GM12878 (cell line): Measurements from ENCODE around the gene SEMA3B. TPM values are rescaled to one million over a fixed set of nuclear protein-coding genes. Genes with fewer than 3 reads are reported as not detected.

ENCODE experiments used
- ATAC-seq: fragments of 200-7000 bp; cut with Tn5 transposase; 3 replicates; pipeline ENCODE4 v1.9.1; 2020; ENCODE audit warnings: mild to moderate bottlenecking, moderate library complexity
- BruUV-seq: library from RNA; stranded (reverse); fragments of 400-500 nt; replicated peaks from 2 replicates; lab custom pipeline; 2021; lab: Mats Ljungman, UMichigan
- CTCF ChIA-PET: fragments of 300-600 bp; sonication (Branson Sonifier 250); formaldehyde crosslinking; extraction: SDS; loops from one replicate; lab custom pipeline; 2021; ENCODE audit warnings: inconsistent platforms; lab: Yijun Ruan, JAX
- POLR2A ChIA-PET: fragments of 350-600 bp; formaldehyde crosslinking; extraction: SDS; loops from one replicate; lab custom pipeline; 2021; ENCODE audit warnings: inconsistent platforms; lab: Charles Lee
- RAD21 ChIA-PET: fragments of 300-600 bp; sonication (Branson Sonifier 250); formaldehyde crosslinking; loops from one replicate; lab custom pipeline; 2023; ENCODE audit warnings: antibody characterized with exemption; ENCODE audit not compliant: unreplicated experiment; lab: Charles Lee
- SMC1A ChIA-PET: fragments of 300-600 bp; sonication (Branson Sonifier 250); formaldehyde crosslinking; loops from one replicate; lab custom pipeline; 2023; ENCODE audit not compliant: unreplicated experiment, uncharacterized antibody; lab: Charles Lee
- DNase-seq: peaks from one replicate; pipeline ENCODE4 v3.0.0-alpha.2; 2011; ENCODE audit warnings: low read depth, low spot score
- FAIRE-seq: peaks from 3 replicates; lab custom pipeline; 2011; peaks lifted over from hg19 to GRCh38; lab: Jason Lieb, UNC
- H2AFZ ChIP-seq: 2 replicates; pipeline ENCODE4 v1.6.0; 2011; ENCODE audit warnings: low read depth, low read length, control low read depth; ENCODE audit not compliant: control insufficient read depth
- H3K27ac ChIP-seq: 2 replicates; pipeline ENCODE4 v1.5.1; 2011; ENCODE audit warnings: control low read depth; ENCODE audit not compliant: control insufficient read depth, insufficient read depth
- H3K27me3 ChIP-seq, 2 experiments: replicated peaks in 1 of 2; 2 replicates each; pipeline versions ENCODE4 v1.6.0 to v1.6.1; 2011; ENCODE audit warnings: low read length in 1 of 2; ENCODE audit not compliant: control insufficient read depth in 2 of 2, insufficient read depth in 2 of 2
- H3K36me3 ChIP-seq, 2 experiments: 2 replicates each; pipeline ENCODE4 v1.5.1; 2011; ENCODE audit warnings: low read length in 1 of 2; ENCODE audit not compliant: control insufficient read depth in 2 of 2, insufficient read depth in 2 of 2
- H3K4me1 ChIP-seq: 2 replicates; pipeline ENCODE4 v1.6.1; 2011; ENCODE audit warnings: mild to moderate bottlenecking, low read length, moderate library complexity, mixed read lengths; ENCODE audit not compliant: control insufficient read depth, insufficient read depth
- H3K4me2 ChIP-seq: 2 replicates; pipeline ENCODE4 v1.6.0; 2011; ENCODE audit warnings: control low read depth; ENCODE audit not compliant: control insufficient read depth, insufficient read depth
- H3K4me3 ChIP-seq: fragments of 200-600 bp; sonication (generic); 2 replicates; pipeline ENCODE4 v1.5.1; 2016
- H3K79me2 ChIP-seq: 2 replicates; pipeline ENCODE4 v1.6.0; 2011; ENCODE audit warnings: low read length; ENCODE audit not compliant: control insufficient read depth, insufficient read depth
- H3K9ac ChIP-seq: 2 replicates; pipeline ENCODE4 v1.8.0; 2011; ENCODE audit warnings: low read length, control low read depth, mixed read lengths; ENCODE audit not compliant: control insufficient read depth, insufficient read depth
- H3K9me3 ChIP-seq: replicated peaks from 3 replicates; pipeline ENCODE4 v1.5.1; 2011; ENCODE audit warnings: mild to moderate bottlenecking, low read length; ENCODE audit not compliant: control insufficient read depth, insufficient read depth
- H4K20me1 ChIP-seq: 2 replicates; pipeline ENCODE4 v1.6.0; 2011; ENCODE audit not compliant: control insufficient read depth, insufficient read depth
- ESRRA ChIP-seq: IDR thresholded peaks from 2 replicates; pipeline ENCODE4 v1.6.1; 2012; ENCODE audit warnings: mild to moderate bottlenecking, low read length, improper control_type of control experiment
- ETV6 ChIP-seq, 2 experiments: fragments of 450-650 bp in 1 of 2; IDR thresholded peaks in 1 of 2; conservative IDR thresholded peaks in 1 of 2; 2 replicates each; pipeline ENCODE4 v1.6.1; 2014; ENCODE audit warnings: antibody characterized with exemption in 1 of 2, borderline replicate concordance in 1 of 2, low read depth in 1 of 2, mild to moderate bottlenecking in 1 of 2, moderate library complexity in 1 of 2
- NBN ChIP-seq: fragments of 450-650 bp; IDR thresholded peaks from 2 replicates; pipeline ENCODE4 v1.6.1; 2016
- NR2C2 ChIP-seq: IDR thresholded peaks from 2 replicates; pipeline ENCODE4 v1.6.1; 2011; ENCODE audit warnings: borderline replicate concordance, low read depth; ENCODE audit not compliant: control insufficient read depth, insufficient read length
- ZSCAN29 ChIP-seq: fragments of 450-650 bp; IDR thresholded peaks from 2 replicates; pipeline ENCODE4 v1.6.1; 2017; ENCODE audit warnings: mild to moderate bottlenecking, moderate library complexity
- WGBS: methylation state at CpG from one replicate; pipeline ENCODE4 v1.1.6; 2016; ENCODE audit warnings: low lambda C conversion rate; ENCODE audit not compliant: insufficient replicate concordance, insufficient coverage; ENCODE audit errors: missing lambda C conversion rate; 5-methylcytosine and 5-hydroxymethylcytosine counted together
- in situ Hi-C: fragments of 300-500 bp; cut with MboI; formaldehyde crosslinking; loops from 9 replicates; pipeline ENCODE4 v1.14.3; 2018; ENCODE audit warnings: mixed read lengths
- intact Hi-C: fragments of 100-400 bp; cut with micrococcal nuclease; formaldehyde crosslinking; loops from one replicate; pipeline ENCODE4 v1.14.2; 2022; ENCODE audit not compliant: unreplicated experiment
- polyA plus RNA-seq, 11 experiments: library from polyadenylated mRNA; depleted of rRNA in 4 of 11; unstranded in 6 of 11; stranded (reverse) in 5 of 11; fragments of >200 nt; fragmentation: Nextera tagmentation in 4 of 11; fragmentation: Illumina TruSeq in 1 of 11; extraction: Ambion mirVana in 4 of 11; extraction: Trizol in 1 of 11; gene quantifications; 1 replicate in 1 of 11; 2 replicates in 10 of 11; pipeline versions ENCODE4 v1.2.1 to v1.2.3, GENCODE V29; 2011 to 2016; ENCODE audit warnings: inconsistent platforms in 2 of 11, missing spikeins in 2 of 11, low read depth in 1 of 11
- total RNA-seq, 4 experiments: library from RNA; depleted of rRNA in 3 of 4; stranded (reverse); fragments of >200 nt in 3 of 4; fragmentation: Illumina TruSeq in 1 of 4; extraction: Trizol in 1 of 4; gene quantifications; 2 replicates each; pipeline versions ENCODE4 v1.2.1 to v1.2.3, GENCODE V29; 2013 to 2021
- TF ChIP-seq, protein P1 (sequence below): fragments of 450-650 bp; IDR thresholded peaks from 2 replicates; pipeline ENCODE4 v1.6.1; 2016; ENCODE audit warnings: mild to moderate bottlenecking, moderate library complexity, borderline replicate concordance
- TF ChIP-seq, protein P2 (sequence below): fragments of 450-650 bp; IDR thresholded peaks from 2 replicates; pipeline ENCODE4 v1.6.1; 2017; ENCODE audit warnings: mild to moderate bottlenecking, low read depth, inconsistent platforms; ENCODE audit not compliant: poor library complexity, severe bottlenecking
- TF ChIP-seq, protein P3 (sequence below): IDR thresholded peaks from 2 replicates; pipeline ENCODE4 v1.6.1; 2012; ENCODE audit warnings: low read length, inconsistent platforms

The SEMA3B gene
- total and polyA plus RNA-seq, 10 of the 15 experiments (the other 5 are each of a cell fraction or from before 2014, with no cell fraction given) = 0.06 to 0.59 (median 0.14) TPM; not detected in 2

DNA sequence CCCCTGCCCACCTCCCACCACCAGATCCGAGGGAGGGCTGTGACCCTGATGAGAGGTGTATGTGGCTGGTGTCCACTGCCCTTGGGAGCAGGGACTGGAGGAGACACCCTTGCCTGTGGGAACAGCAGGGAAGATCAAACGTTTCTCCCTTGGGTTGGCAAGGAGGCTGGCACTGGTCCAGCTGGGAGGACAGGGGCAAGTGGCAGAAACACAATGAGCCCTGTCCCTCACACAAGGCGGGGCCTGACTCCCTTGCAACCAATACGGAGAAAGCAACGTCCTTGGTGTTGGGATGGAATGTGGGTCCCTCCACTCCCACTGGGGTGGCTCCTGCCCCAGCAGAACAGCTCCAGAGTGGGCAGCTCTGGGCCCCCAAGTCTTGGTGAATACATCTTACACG, 48.4 kb downstream of the SEMA3B start (continued):
- TF ChIP-seq, protein P1, sequence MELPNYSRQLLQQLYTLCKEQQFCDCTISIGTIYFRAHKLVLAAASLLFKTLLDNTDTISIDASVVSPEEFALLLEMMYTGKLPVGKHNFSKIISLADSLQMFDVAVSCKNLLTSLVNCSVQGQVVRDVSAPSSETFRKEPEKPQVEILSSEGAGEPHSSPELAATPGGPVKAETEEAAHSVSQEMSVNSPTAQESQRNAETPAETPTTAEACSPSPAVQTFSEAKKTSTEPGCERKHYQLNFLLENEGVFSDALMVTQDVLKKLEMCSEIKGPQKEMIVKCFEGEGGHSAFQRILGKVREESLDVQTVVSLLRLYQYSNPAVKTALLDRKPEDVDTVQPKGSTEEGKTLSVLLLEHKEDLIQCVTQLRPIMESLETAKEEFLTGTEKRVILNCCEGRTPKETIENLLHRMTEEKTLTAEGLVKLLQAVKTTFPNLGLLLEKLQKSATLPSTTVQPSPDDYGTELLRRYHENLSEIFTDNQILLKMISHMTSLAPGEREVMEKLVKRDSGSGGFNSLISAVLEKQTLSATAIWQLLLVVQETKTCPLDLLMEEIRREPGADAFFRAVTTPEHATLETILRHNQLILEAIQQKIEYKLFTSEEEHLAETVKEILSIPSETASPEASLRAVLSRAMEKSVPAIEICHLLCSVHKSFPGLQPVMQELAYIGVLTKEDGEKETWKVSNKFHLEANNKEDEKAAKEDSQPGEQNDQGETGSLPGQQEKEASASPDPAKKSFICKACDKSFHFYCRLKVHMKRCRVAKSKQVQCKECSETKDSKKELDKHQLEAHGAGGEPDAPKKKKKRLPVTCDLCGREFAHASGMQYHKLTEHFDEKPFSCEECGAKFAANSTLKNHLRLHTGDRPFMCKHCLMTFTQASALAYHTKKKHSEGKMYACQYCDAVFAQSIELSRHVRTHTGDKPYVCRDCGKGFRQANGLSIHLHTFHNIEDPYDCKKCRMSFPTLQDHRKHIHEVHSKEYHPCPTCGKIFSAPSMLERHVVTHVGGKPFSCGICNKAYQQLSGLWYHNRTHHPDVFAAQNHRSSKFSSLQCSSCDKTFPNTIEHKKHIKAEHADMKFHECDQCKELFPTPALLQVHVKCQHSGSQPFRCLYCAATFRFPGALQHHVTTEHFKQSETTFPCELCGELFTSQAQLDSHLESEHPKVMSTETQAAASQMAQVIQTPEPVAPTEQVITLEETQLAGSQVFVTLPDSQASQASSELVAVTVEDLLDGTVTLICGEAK = no peak

DNA sequence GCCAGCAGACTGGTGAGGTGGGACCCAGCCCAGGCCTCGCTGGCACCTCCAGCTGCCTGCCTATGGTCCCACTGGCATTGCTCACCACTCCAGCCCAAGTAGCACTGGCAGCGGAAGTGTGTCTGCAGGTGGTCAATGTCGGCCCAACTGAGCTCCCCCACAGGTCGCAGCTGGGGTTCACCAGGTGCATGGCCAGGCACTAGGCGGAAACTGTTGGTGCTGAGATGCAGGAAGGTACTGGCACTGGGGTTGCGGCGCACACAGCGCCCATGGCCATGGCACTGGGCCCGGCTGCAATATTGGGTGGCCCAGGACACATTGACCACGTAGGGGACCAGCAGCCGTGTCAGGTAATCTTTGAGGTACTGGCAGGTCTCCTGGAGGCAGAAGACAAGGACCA, 49.2 kb downstream of the SEMA3B start:
- Histone ChIP-seq H2AFZ (no peak overlapping the region), H3K79me2 (peaks cover 5% of the 10 kb centered on the region), H4K20me1 (no peaks in the 10 kb centered on the region), H3K4me3 (no peak overlapping the region), H3K4me1 (peaks cover 23% of the 10 kb centered on the region), H3K27ac (no peak overlapping the region), H3K9me3 (no peaks in the 10 kb centered on the region), H3K36me3 (peaks cover 0 to 2% of the 10 kb centered on the region in 2 experiments; a peak in 2 of 4 replicates), H3K4me2 (no peak overlapping the region), H3K27me3 (no peaks in the 10 kb centered on the region), H3K9ac (no peak overlapping the region)
- CTCF ChIA-PET = interaction anchor here (1.2 to 1.8 kb wide), 4 partner anchors 10 to 72 kb away, joined by 3 to 8 read pairs (median 4); partner anchors contain the start of genes HYAL3, NAA80 and TUSC2
- BruUV-seq = no TSS peak
- intact Hi-C loops (no loop called here), in situ Hi-C loops (no loop called here)
- 87% methylated on average over 11 of the region's 11 CpGs for WGBS
- FAIRE-seq (no peak), DNase-seq (no peak), ATAC-seq (no peak)
- POLR2A ChIA-PET = interaction anchor here (1.0 to 1.9 kb wide), 3 partner anchors 19 to 58 kb away, joined by 3 to 7 read pairs (median 5); partner anchors contain the start of genes HYAL3 and NAA80
- RAD21 ChIA-PET = no interaction called here
- TF ChIP-seq ESRRA (no peak), NBN (no peak), NR2C2 (no peak), ZSCAN29 (no peak), ETV6 (conservative IDR thresholded peaks at IDR 0.05 in 1 of 2, IDR thresholded peaks at IDR 0.05 in 1 of 2; ENCODE audit: borderline replicate concordance in 1 of 2, low read depth in 1 of 2) (no peak)
- TF ChIP-seq, protein P2, sequence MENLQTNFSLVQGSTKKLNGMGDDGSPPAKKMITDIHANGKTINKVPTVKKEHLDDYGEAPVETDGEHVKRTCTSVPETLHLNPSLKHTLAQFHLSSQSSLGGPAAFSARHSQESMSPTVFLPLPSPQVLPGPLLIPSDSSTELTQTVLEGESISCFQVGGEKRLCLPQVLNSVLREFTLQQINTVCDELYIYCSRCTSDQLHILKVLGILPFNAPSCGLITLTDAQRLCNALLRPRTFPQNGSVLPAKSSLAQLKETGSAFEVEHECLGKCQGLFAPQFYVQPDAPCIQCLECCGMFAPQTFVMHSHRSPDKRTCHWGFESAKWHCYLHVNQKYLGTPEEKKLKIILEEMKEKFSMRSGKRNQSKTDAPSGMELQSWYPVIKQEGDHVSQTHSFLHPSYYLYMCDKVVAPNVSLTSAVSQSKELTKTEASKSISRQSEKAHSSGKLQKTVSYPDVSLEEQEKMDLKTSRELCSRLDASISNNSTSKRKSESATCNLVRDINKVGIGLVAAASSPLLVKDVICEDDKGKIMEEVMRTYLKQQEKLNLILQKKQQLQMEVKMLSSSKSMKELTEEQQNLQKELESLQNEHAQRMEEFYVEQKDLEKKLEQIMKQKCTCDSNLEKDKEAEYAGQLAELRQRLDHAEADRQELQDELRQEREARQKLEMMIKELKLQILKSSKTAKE = no peak
- TF ChIP-seq, protein P3, sequence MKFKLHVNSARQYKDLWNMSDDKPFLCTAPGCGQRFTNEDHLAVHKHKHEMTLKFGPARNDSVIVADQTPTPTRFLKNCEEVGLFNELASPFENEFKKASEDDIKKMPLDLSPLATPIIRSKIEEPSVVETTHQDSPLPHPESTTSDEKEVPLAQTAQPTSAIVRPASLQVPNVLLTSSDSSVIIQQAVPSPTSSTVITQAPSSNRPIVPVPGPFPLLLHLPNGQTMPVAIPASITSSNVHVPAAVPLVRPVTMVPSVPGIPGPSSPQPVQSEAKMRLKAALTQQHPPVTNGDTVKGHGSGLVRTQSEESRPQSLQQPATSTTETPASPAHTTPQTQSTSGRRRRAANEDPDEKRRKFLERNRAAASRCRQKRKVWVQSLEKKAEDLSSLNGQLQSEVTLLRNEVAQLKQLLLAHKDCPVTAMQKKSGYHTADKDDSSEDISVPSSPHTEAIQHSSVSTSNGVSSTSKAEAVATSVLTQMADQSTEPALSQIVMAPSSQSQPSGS = no peak
- SMC1A ChIA-PET = interaction anchor here (1.8 kb wide), 1 partner anchor 19 kb away, joined by 4 read pairs; the partner anchor contains the start of genes HYAL3 and NAA80
